Endothelial cell of umbilical vein (primary cell): Measurements from ENCODE around the gene MAFF. TPM values are rescaled to one million over a fixed set of nuclear protein-coding genes. Genes with fewer than 3 reads are reported as not detected.

Experiments used
- BruUV-seq: library from RNA; stranded (reverse); fragments of 400-500 nt; replicated peaks from 2 replicates; lab custom pipeline; 2021; lab: Mats Ljungman, UMichigan
- CTCF ChIA-PET: fragments of 300-600, 350-600 bp; sonication (Branson Sonifier 250); formaldehyde crosslinking; loops from one replicate; lab custom pipeline; 2021; ENCODE audit warnings: antibody characterized with exemption, inconsistent platforms; lab: Charles Lee
- POLR2A ChIA-PET: fragments of 300-600, 350-600 bp; sonication (Branson Sonifier 250); formaldehyde crosslinking; loops from one replicate; lab custom pipeline; 2021; ENCODE audit warnings: antibody characterized with exemption, inconsistent platforms; lab: Charles Lee
- DNase-seq: peaks from one replicate; pipeline ENCODE4 v3.0.0-alpha.2; 2011; ENCODE audit warnings: low read depth, low spot score
- FAIRE-seq: peaks from 2 replicates; lab custom pipeline; 2011; peaks lifted over from hg19 to GRCh38; lab: Jason Lieb, UNC
- H2AFZ ChIP-seq: 2 replicates; pipeline ENCODE4 v1.6.0; 2012; ENCODE audit warnings: low read depth, low read length, control low read depth, inconsistent platforms
- H3K27ac ChIP-seq: 2 replicates; pipeline ENCODE4 v1.5.1; 2011; ENCODE audit warnings: low read depth, mild to moderate bottlenecking, control low read depth, low read length, moderate library complexity; ENCODE audit not compliant: insufficient read depth
- H3K27me3 ChIP-seq, 2 experiments: 2 replicates each; pipeline versions ENCODE4 v1.6.0 to v1.6.1; 2011; ENCODE audit warnings: low read length in 2 of 2, mixed read lengths in 1 of 2; ENCODE audit not compliant: control insufficient read depth in 2 of 2, insufficient read depth in 2 of 2
- H3K36me3 ChIP-seq, 2 experiments: 2 replicates in 1 of 2; 3 replicates in 1 of 2; pipeline ENCODE4 v1.5.1; 2011; ENCODE audit warnings: low read length in 2 of 2, mild to moderate bottlenecking in 1 of 2, moderate library complexity in 1 of 2; ENCODE audit not compliant: control insufficient read depth in 2 of 2, insufficient read depth in 2 of 2; ENCODE audit errors: extremely low read depth in 1 of 2
- H3K4me1 ChIP-seq: 3 replicates; pipeline ENCODE4 v1.5.1; 2011; ENCODE audit warnings: mild to moderate bottlenecking, low read length; ENCODE audit not compliant: control insufficient read depth, insufficient read depth; ENCODE audit errors: extremely low read depth
- H3K4me2 ChIP-seq: 2 replicates; pipeline ENCODE4 v1.6.1; 2011; ENCODE audit warnings: low read length, control low read depth, mixed read lengths; ENCODE audit not compliant: insufficient read depth
- H3K4me3 ChIP-seq, 3 experiments: fragments of 200-600 bp in 1 of 3; sonication (generic), shearing (Covaris generic) in 1 of 3; replicated peaks in 1 of 3; 2 replicates each; pipeline ENCODE4 v1.5.1; 2011 to 2016; ENCODE audit warnings: control low read depth in 3 of 3, low read length in 3 of 3, mild to moderate bottlenecking in 2 of 3, inconsistent platforms in 1 of 3, low read depth in 1 of 3, moderate library complexity in 1 of 3; ENCODE audit not compliant: insufficient read depth in 1 of 3
- H3K79me2 ChIP-seq: 2 replicates; pipeline ENCODE4 v1.6.0; 2012; ENCODE audit warnings: low read length, inconsistent platforms; ENCODE audit not compliant: control insufficient read depth, insufficient read depth
- H3K9ac ChIP-seq: replicated peaks from 2 replicates; pipeline ENCODE3; 2011; ENCODE audit warnings: low read length, control low read depth; ENCODE audit not compliant: insufficient read depth; ENCODE audit errors: extremely low read depth
- H3K9me1 ChIP-seq: replicated peaks from 3 replicates; pipeline ENCODE4 v1.6.0; 2011; ENCODE audit warnings: mild to moderate bottlenecking, low read length; ENCODE audit not compliant: control insufficient read depth, insufficient read depth; ENCODE audit errors: extremely low read depth
- H3K9me3 ChIP-seq: replicated peaks from 2 replicates; pipeline ENCODE4 v1.5.1; 2012; ENCODE audit warnings: low read length, inconsistent platforms; ENCODE audit not compliant: control insufficient read depth, insufficient read depth
- H4K20me1 ChIP-seq: replicated peaks from 2 replicates; pipeline ENCODE3; 2011; ENCODE audit warnings: mild to moderate bottlenecking, low read length; ENCODE audit not compliant: control insufficient read depth, insufficient read depth; ENCODE audit errors: extremely low read depth
- EZH2 ChIP-seq: IDR thresholded peaks from 2 replicates; pipeline ENCODE4 v1.6.1; 2012; ENCODE audit warnings: borderline replicate concordance, low read depth, mild to moderate bottlenecking, moderate library complexity, low read length, inconsistent platforms; ENCODE audit not compliant: severe bottlenecking
- FOS ChIP-seq: IDR thresholded peaks from 2 replicates; pipeline ENCODE4 v1.6.1; 2011; ENCODE audit warnings: mild to moderate bottlenecking, low read length, moderate library complexity, borderline replicate concordance; ENCODE audit not compliant: insufficient read depth
- GATA2 ChIP-seq: IDR thresholded peaks from 2 replicates; pipeline ENCODE4 v1.7.0; 2011; ENCODE audit warnings: low read depth, mild to moderate bottlenecking, moderate library complexity, mixed read lengths, low read length; ENCODE audit not compliant: insufficient read length, insufficient read depth
- JUN ChIP-seq: IDR thresholded peaks from 2 replicates; pipeline ENCODE4 v1.6.1; 2011; ENCODE audit warnings: borderline replicate concordance, low read depth; ENCODE audit not compliant: insufficient read length, insufficient read depth
- MYC ChIP-seq: IDR thresholded peaks from one replicate; pipeline ENCODE4 v1.6.1; 2011; ENCODE audit warnings: mild to moderate bottlenecking, low read depth, low read length
- POLR2A ChIP-seq: IDR thresholded peaks from 2 replicates; pipeline ENCODE4 v1.6.1; 2012; ENCODE audit warnings: low read depth, mild to moderate bottlenecking, control low read depth, low read length
- POLR2AphosphoS5 ChIP-seq: IDR thresholded peaks from 2 replicates; pipeline ENCODE4 v1.6.1; 2012; ENCODE audit warnings: low read depth, mild to moderate bottlenecking, control low read depth, low read length, moderate library complexity; ENCODE audit not compliant: insufficient read depth
- dilution Hi-C: fragments of 300-500 bp; cut with MboI; formaldehyde crosslinking; loops from one replicate; pipeline ENCODE4 v1.15.0; 2019; ENCODE audit warnings: low sequenced_read_pairs; ENCODE audit not compliant: extremely low pct_ligation_motif_present
- intact Hi-C: fragments of 100-400 bp; cut with micrococcal nuclease; formaldehyde crosslinking; loops from one replicate; pipeline ENCODE4 v1.10.0; 2022
- polyA plus RNA-seq, 4 experiments: library from polyadenylated mRNA; depleted of rRNA in 3 of 4; stranded (reverse) in 3 of 4; unstranded in 1 of 4; fragments of >200 nt; gene quantifications; 2 replicates each; pipeline versions ENCODE4 v1.2.1 to v1.2.3, GENCODE V29; 2011 to 2012; ENCODE audit warnings: missing spikeins in 1 of 4
- total RNA-seq: library from RNA; stranded (reverse); gene quantifications from 2 replicates; pipeline ENCODE4 v1.2.3, GENCODE V29; 2021
- TF ChIP-seq, protein P1 (sequence below): IDR thresholded peaks from 2 replicates; pipeline ENCODE4 v1.6.1; 2011; ENCODE audit not compliant: insufficient read depth, insufficient read length
- TF ChIP-seq, protein P2 (sequence below), 2 donors: IDR thresholded peaks; 1 replicate in 1 of 2; 2 replicates in 1 of 2; pipeline ENCODE4 v1.5.1; 2011; ENCODE audit warnings: low read length in 2 of 2, mild to moderate bottlenecking in 2 of 2, moderate library complexity in 2 of 2, control low read depth in 1 of 2, inconsistent platforms in 1 of 2, low read depth in 1 of 2; ENCODE audit not compliant: insufficient read depth in 1 of 2; ENCODE audit errors: extremely low read depth in 1 of 2

Gene MAFF
- total and polyA plus RNA-seq, 2 donors (not counting 3 experiments of a cell fraction or from before 2014, with no cell fraction given): 29.0 to 61.2 TPM

DNA sequence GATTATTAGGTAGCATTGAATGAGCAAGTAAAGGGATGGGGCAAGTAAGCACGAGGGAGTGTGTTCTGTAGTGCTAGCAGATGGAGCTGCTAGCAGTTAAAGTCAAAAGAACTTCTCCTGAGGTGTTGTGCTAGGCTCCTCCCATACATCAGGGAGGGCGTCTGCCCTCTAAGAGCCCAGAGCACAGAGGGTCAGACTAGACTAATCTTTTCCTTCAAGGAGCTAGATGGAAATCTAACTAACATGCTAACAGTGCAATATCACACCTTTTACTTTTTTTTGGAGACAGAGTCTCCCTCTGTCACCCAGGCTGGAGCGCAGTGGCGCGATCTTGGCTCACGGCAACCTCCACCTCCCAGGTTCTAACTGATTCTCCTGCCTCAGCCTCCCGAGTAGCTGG is 17.0 kb upstream of the MAFF start:
- Histone ChIP-seq H3K4me2 (no peak overlapping the region), H3K79me2 (no peaks in the 10 kb centered on the region), H3K27me3 (no peaks in the 10 kb centered on the region), H3K9me1 (no peaks in the 10 kb centered on the region), H2AFZ (no peak overlapping the region), H3K27ac (no peak overlapping the region), H4K20me1 (no peaks in the 10 kb centered on the region), H3K9ac (no peak overlapping the region), H3K4me3 (no peak overlapping the region), H3K9me3 (no peaks in the 10 kb centered on the region), H3K36me3 (no peaks in the 10 kb centered on the region), H3K4me1 (peaks cover 31% of the 10 kb centered on the region)
- dilution Hi-C loops: no loop called here
- no peak for FAIRE-seq
- TF ChIP-seq POLR2AphosphoS5: no peak
- no peak for TF ChIP-seq GATA2
- no peak for TF ChIP-seq EZH2
- TF ChIP-seq, protein P1, sequence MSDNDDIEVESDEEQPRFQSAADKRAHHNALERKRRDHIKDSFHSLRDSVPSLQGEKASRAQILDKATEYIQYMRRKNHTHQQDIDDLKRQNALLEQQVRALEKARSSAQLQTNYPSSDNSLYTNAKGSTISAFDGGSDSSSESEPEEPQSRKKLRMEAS: no peak
- no peak for TF ChIP-seq POLR2A
- TF ChIP-seq, protein P2, sequence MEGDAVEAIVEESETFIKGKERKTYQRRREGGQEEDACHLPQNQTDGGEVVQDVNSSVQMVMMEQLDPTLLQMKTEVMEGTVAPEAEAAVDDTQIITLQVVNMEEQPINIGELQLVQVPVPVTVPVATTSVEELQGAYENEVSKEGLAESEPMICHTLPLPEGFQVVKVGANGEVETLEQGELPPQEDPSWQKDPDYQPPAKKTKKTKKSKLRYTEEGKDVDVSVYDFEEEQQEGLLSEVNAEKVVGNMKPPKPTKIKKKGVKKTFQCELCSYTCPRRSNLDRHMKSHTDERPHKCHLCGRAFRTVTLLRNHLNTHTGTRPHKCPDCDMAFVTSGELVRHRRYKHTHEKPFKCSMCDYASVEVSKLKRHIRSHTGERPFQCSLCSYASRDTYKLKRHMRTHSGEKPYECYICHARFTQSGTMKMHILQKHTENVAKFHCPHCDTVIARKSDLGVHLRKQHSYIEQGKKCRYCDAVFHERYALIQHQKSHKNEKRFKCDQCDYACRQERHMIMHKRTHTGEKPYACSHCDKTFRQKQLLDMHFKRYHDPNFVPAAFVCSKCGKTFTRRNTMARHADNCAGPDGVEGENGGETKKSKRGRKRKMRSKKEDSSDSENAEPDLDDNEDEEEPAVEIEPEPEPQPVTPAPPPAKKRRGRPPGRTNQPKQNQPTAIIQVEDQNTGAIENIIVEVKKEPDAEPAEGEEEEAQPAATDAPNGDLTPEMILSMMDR (IDR thresholded peaks at IDR 0.05; ENCODE audit: extremely low read depth in 1 of 2, insufficient read depth in 1 of 2, low read depth in 1 of 2, low read length in 2 of 2): no peak
- no peak for TF ChIP-seq MYC
- no peak for TF ChIP-seq JUN
- no peak for TF ChIP-seq FOS
- no peak for DNase-seq
- no TSS peak for BruUV-seq
- CTCF ChIA-PET: interaction anchor here (1.6 kb wide), 1 partner anchor 70 kb away, joined by 4 read pairs; no protein-coding TSS in a partner anchor
- POLR2A ChIA-PET: no interaction called here
- intact Hi-C loops: no loop called here
